HEK293 (cell line): ENCODE measurements around the gene ARL16.

ENCODE experiments used
- CTCF ChIP-seq: fragments of 450-650 bp; formaldehyde crosslinking; IDR thresholded peaks from 2 replicates; pipeline ENCODE4 v1.5.1; 2016; ENCODE audit warnings: missing biosample characterization, missing genetic modification characterization
- ZNF133 ChIP-seq: fragments of 450-650 bp; formaldehyde crosslinking; IDR thresholded peaks from 2 replicates; pipeline ENCODE4 v1.5.1; 2016; ENCODE audit warnings: missing biosample characterization, missing genetic modification characterization
- ZNF747 ChIP-seq: fragments of 450-650 bp; formaldehyde crosslinking; IDR thresholded peaks from 2 replicates; pipeline ENCODE4 v1.5.1; 2016; ENCODE audit warnings: missing biosample characterization, missing genetic modification characterization
- ZSCAN23 ChIP-seq: fragments of 450-650 bp; formaldehyde crosslinking; IDR thresholded peaks from 2 replicates; pipeline ENCODE4 v1.5.1; 2016; ENCODE audit warnings: missing biosample characterization, missing genetic modification characterization

- TF ChIP-seq ZNF133 (tag by site-specific recombination) (no peak), CTCF (tag by site-specific recombination) (no peak), ZSCAN23 (tag by site-specific recombination) (no peak), ZNF747 (tag by site-specific recombination) (no peak)
Observed at GRCh38 chr17:81717766-81718089, 34.1 kb upstream of the ARL16 start.
